Mesendoderm (in vitro differentiated cells): Measurements from ENCODE around the gene SLC16A9.
"Not testable (repeated sequence)": the region's sequence is repeated elsewhere in the genome, so short reads cannot be mapped to it uniquely, and the experiment has no call there.

Experiments used
- DNase-seq: peaks from one replicate; pipeline ENCODE4 v3.0.0; 2013
- H2AK5ac ChIP-seq: 2 replicates; pipeline ENCODE4 v1.6.1; 2013; ENCODE audit warnings: low read length, inconsistent platforms
- H2BK120ac ChIP-seq: 2 replicates; pipeline ENCODE4 v1.6.1; 2013; ENCODE audit warnings: low read depth, mild to moderate bottlenecking, low read length, moderate library complexity, mixed read lengths
- H2BK15ac ChIP-seq: replicated peaks from 2 replicates; pipeline ENCODE4 v1.6.1; 2013; ENCODE audit warnings: low read depth, mild to moderate bottlenecking, moderate library complexity
- H2BK5ac ChIP-seq: 2 replicates; pipeline ENCODE4 v1.6.1; 2013; ENCODE audit warnings: low read length, inconsistent platforms
- H3K18ac ChIP-seq: 2 replicates; pipeline ENCODE4 v1.6.1; 2013; ENCODE audit warnings: mild to moderate bottlenecking, low read length, mixed read lengths
- H3K23ac ChIP-seq: one replicate; pipeline ENCODE4 v1.6.1; 2013; ENCODE audit warnings: low read length
- H3K27ac ChIP-seq: 2 replicates; pipeline ENCODE4 v1.5.1; 2013; ENCODE audit warnings: low read depth, mild to moderate bottlenecking, inconsistent platforms, low read length, moderate library complexity
- H3K27me3 ChIP-seq: 2 replicates; pipeline ENCODE4 v1.6.1; 2013; ENCODE audit warnings: low read length, control low read depth, mild to moderate bottlenecking, inconsistent platforms; ENCODE audit not compliant: insufficient read depth, poor library complexity
- H3K36me3 ChIP-seq: 2 replicates; pipeline ENCODE4 v1.6.1; 2013; ENCODE audit warnings: low read length, inconsistent platforms; ENCODE audit not compliant: control insufficient read depth, insufficient read depth
- H3K4ac ChIP-seq: one replicate; pipeline ENCODE4 v1.6.1; 2013; ENCODE audit warnings: low read depth, mild to moderate bottlenecking, low read length, moderate library complexity
- H3K4me1 ChIP-seq: 2 replicates; pipeline ENCODE4 v1.6.1; 2013; ENCODE audit warnings: low read depth, low read length, inconsistent platforms; ENCODE audit not compliant: control insufficient read depth
- H3K4me2 ChIP-seq: 2 replicates; pipeline ENCODE4 v1.6.1; 2013; ENCODE audit warnings: low read length
- H3K4me3 ChIP-seq: 2 replicates; pipeline ENCODE4 v1.5.1; 2013; ENCODE audit warnings: mild to moderate bottlenecking, low read length
- H3K56ac ChIP-seq: one replicate; pipeline ENCODE4 v1.6.1; 2013; ENCODE audit warnings: low read length
- H3K79me1 ChIP-seq: 2 replicates; pipeline ENCODE4 v1.6.1; 2013; ENCODE audit warnings: low read length, inconsistent platforms
- H3K79me2 ChIP-seq: 2 replicates; pipeline ENCODE4 v1.6.1; 2013; ENCODE audit warnings: mild to moderate bottlenecking, low read length; ENCODE audit not compliant: control insufficient read depth, insufficient read depth
- H3K9ac ChIP-seq: 2 replicates; pipeline ENCODE4 v1.6.1; 2013; ENCODE audit warnings: low read length, inconsistent platforms
- H4K5ac ChIP-seq: one replicate; pipeline ENCODE4 v1.6.1; 2013; ENCODE audit warnings: low read length
- H4K8ac ChIP-seq: one replicate; pipeline ENCODE4 v1.6.1; 2013; ENCODE audit warnings: low read depth, mild to moderate bottlenecking, control low read depth, low read length, moderate library complexity
- WGBS: extraction: QIAGEN DNeasy Blood & Tissue Kit; methylation state at CpG from one replicate; pipeline ENCODE4 v1.1.7; 2013; ENCODE audit warnings: low lambda C conversion rate, missing lambda C conversion rate; ENCODE audit not compliant: insufficient coverage; ENCODE audit errors: extremely low coverage; 5-methylcytosine and 5-hydroxymethylcytosine counted together

Gene SLC16A9

DNA sequence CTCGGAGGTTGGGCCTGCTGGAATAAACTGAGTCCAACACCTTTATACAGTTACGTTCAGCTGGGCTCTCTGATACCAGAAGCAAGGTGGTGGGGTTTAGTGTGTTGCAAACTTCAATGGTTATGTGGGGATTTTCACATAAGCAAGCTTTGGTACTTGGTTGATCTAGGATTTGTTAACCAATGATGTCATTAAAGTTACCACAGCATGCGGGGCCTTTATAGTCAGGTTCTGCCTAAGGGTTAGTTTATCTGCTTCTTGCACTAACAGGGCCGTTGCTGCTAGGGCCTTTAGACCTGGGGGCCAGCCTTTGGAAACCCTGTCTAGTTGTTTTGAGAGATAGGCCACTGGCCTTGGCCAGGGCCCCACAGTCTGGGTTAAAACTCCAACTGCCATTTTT lies 19.5 kb upstream of the SLC16A9 start:
- H3K4me2 ChIP-seq, H3K9ac ChIP-seq, H4K5ac ChIP-seq, DNase-seq, H3K4ac ChIP-seq, H2BK120ac ChIP-seq, H4K8ac ChIP-seq, H2AK5ac ChIP-seq, H3K79me2 ChIP-seq, H3K18ac ChIP-seq, H3K56ac ChIP-seq, H3K4me3 ChIP-seq, H3K4me1 ChIP-seq, H3K79me1 ChIP-seq, H3K27me3 ChIP-seq, H3K36me3 ChIP-seq, H2BK15ac ChIP-seq, H3K27ac ChIP-seq, H3K23ac ChIP-seq, H2BK5ac ChIP-seq: not testable (repeated sequence)
- WGBS = no CpG with 5 or more reads among the region's 4 CpGs

DNA sequence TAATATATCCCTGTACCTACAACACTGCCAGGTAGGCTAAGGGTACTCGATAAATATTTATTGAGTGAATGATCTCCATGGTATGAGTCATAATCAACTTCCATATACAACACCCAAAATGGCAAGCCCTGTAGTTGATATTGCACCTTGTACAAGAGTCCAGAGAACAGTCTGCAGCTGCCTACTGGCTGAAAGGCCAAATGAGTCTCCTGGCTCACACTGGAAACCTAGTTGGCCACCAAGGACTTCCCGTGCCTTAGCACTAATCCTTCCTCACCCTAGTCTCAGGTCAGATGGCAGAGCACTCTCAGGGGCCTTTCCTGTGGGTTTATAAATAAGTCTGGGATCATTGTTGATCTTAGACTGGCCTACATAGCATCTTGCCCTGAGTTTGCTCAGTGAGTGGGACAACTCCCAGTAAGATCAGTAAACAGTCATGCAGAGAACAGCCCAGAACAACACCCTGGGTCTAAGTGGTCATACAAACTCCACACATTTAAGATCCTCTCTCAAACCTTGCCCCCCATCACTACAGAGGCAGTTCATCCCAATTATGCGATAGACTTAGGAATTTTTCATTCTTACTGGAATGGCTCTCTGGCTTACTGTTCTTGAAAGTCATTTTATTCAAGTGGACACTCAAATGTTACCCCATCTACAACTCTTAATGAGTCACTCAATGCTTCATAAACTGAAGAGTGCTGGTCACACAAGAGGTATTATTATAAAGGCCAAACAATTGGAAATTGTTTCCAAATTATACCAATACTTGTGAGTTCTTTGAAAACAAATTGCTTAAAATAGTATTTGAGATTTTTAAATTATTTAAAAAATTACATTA lies 14.7 kb upstream of the SLC16A9 start:
- Histone ChIP-seq H4K8ac (no peak overlapping the region), H3K4me2 (no peak overlapping the region), H3K4ac (no peak overlapping the region), H2BK120ac (no peak overlapping the region), H3K79me2 (no peaks in the 10 kb centered on the region), H3K4me3 (no peak overlapping the region), H3K79me1 (no peaks in the 10 kb centered on the region), H2BK15ac (no peak overlapping the region), H2AK5ac (no peak overlapping the region), H3K56ac (no peak overlapping the region), H3K27ac (no peak overlapping the region), H2BK5ac (no peak overlapping the region), H4K5ac (no peak overlapping the region), H3K23ac (no peak overlapping the region), H3K4me1 (no peaks in the 10 kb centered on the region), H3K36me3 (no peaks in the 10 kb centered on the region), H3K18ac (no peak overlapping the region), H3K9ac (no peak overlapping the region), H3K27me3 (no peaks in the 10 kb centered on the region)
- no peak for DNase-seq
- WGBS = no CpG with 5 or more reads among the region's 3 CpGs

- H4K8ac ChIP-seq = no peak overlapping the region
- H2BK15ac ChIP-seq = no peak overlapping the region
- H3K56ac ChIP-seq = no peak overlapping the region
- no peaks in the 10 kb centered on the region for H3K79me1 ChIP-seq
- no peak overlapping the region for H3K4ac ChIP-seq
- no peaks in the 10 kb centered on the region for H3K36me3 ChIP-seq
- H4K5ac ChIP-seq = no peak overlapping the region
- DNase-seq = no peak
- no peaks in the 10 kb centered on the region for H3K79me2 ChIP-seq
- no peaks in the 10 kb centered on the region for H3K4me1 ChIP-seq
- no peak overlapping the region for H3K27ac ChIP-seq
- H3K4me3 ChIP-seq = no peak overlapping the region
- H2BK120ac ChIP-seq = no peak overlapping the region
- no peak overlapping the region for H3K9ac ChIP-seq
- H3K23ac ChIP-seq = no peak overlapping the region
- H2AK5ac ChIP-seq = no peak overlapping the region
- no peak overlapping the region for H3K4me2 ChIP-seq
- H3K18ac ChIP-seq = no peak overlapping the region
- H2BK5ac ChIP-seq = no peak overlapping the region
- H3K27me3 ChIP-seq = no peaks in the 10 kb centered on the region
Measured at GRCh38 chr10:59720377-59720776, 10.7 kb upstream of the SLC16A9 start.

DNA sequence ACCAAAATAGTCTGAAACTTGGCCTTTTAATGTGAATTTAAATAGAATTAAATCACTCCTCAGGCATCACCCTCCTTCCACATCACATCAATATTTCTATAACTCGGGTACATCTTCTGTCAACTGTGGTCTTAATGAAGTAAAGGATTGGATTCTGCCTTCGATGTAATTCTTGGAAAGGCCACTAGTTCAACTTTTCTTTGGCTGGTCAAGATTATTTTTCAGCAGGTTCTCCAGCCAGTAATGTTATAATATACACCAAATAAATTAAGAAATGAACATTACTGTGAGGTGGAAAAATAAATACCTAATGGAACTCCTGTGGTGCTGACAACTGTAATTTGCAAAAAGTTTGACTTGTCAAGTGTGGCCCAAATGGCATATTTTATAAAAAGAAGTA lies 9.7 kb upstream of the SLC16A9 start:
- Histone ChIP-seq H3K79me2 (no peaks in the 10 kb centered on the region), H2BK120ac (no peak overlapping the region), H3K79me1 (no peaks in the 10 kb centered on the region), H3K4ac (no peak overlapping the region), H4K8ac (no peak overlapping the region), H3K23ac (no peak overlapping the region), H3K56ac (no peak overlapping the region), H3K18ac (no peak overlapping the region), H3K27me3 (no peaks in the 10 kb centered on the region), H3K36me3 (no peaks in the 10 kb centered on the region), H4K5ac (no peak overlapping the region), H3K4me1 (no peaks in the 10 kb centered on the region), H2AK5ac (no peak overlapping the region), H3K9ac (no peak overlapping the region), H3K4me2 (no peak overlapping the region), H3K4me3 (no peak overlapping the region), H2BK5ac (no peak overlapping the region), H3K27ac (no peak overlapping the region), H2BK15ac (no peak overlapping the region)
- no CpG with 5 or more reads among the region's 2 CpGs for WGBS
- no peak for DNase-seq

- no peak overlapping the region for H3K4me2 ChIP-seq
- H2BK120ac ChIP-seq = no peak overlapping the region
- no CpG with 5 or more reads among the region's 2 CpGs for WGBS
- H3K9ac ChIP-seq = no peak overlapping the region
- H3K56ac ChIP-seq = no peak overlapping the region
- H3K27ac ChIP-seq = no peak overlapping the region
- H3K18ac ChIP-seq = no peak overlapping the region
- no peak overlapping the region for H2BK15ac ChIP-seq
- no peak overlapping the region for H3K23ac ChIP-seq
- no peak overlapping the region for H4K8ac ChIP-seq
- H2BK5ac ChIP-seq = no peak overlapping the region
- no peak overlapping the region for H2AK5ac ChIP-seq
- H3K4me1 ChIP-seq = no peaks in the 10 kb centered on the region
- no peaks in the 10 kb centered on the region for H3K79me2 ChIP-seq
- DNase-seq = no peak
- no peak overlapping the region for H4K5ac ChIP-seq
- H3K79me1 ChIP-seq = no peaks in the 10 kb centered on the region
- H3K36me3 ChIP-seq = no peaks in the 10 kb centered on the region
- H3K4me3 ChIP-seq = no peak overlapping the region
- no peak overlapping the region for H3K4ac ChIP-seq
- no peaks in the 10 kb centered on the region for H3K27me3 ChIP-seq
Measured at GRCh38 chr10:59718257-59718656, 8.6 kb upstream of the SLC16A9 start.
